PC-3 (cell line): ENCODE measurements around the gene TAOK3.

Experiments
- EZH2phosphoT487 ChIP-seq: fragments of 300-600 bp; sonication (generic); IDR thresholded peaks from 2 replicates; pipeline ENCODE4 v1.6.1; 2018; ENCODE audit warnings: mild to moderate bottlenecking, antibody characterized with exemption, low read length, borderline replicate concordance
- TF ChIP-seq, protein P1 (sequence below): fragments of 300-600 bp; sonication (generic); conservative IDR thresholded peaks from 2 replicates; pipeline ENCODE4 v1.5.1; 2017; ENCODE audit warnings: antibody characterized with exemption, low read depth, mild to moderate bottlenecking, low read length

GRCh38 chr12:118188690-118189371 is 183.9 kb downstream of the TAOK3 start:
- TF ChIP-seq, protein P1, sequence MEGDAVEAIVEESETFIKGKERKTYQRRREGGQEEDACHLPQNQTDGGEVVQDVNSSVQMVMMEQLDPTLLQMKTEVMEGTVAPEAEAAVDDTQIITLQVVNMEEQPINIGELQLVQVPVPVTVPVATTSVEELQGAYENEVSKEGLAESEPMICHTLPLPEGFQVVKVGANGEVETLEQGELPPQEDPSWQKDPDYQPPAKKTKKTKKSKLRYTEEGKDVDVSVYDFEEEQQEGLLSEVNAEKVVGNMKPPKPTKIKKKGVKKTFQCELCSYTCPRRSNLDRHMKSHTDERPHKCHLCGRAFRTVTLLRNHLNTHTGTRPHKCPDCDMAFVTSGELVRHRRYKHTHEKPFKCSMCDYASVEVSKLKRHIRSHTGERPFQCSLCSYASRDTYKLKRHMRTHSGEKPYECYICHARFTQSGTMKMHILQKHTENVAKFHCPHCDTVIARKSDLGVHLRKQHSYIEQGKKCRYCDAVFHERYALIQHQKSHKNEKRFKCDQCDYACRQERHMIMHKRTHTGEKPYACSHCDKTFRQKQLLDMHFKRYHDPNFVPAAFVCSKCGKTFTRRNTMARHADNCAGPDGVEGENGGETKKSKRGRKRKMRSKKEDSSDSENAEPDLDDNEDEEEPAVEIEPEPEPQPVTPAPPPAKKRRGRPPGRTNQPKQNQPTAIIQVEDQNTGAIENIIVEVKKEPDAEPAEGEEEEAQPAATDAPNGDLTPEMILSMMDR: no peak
- TF ChIP-seq EZH2phosphoT487: no peak
